Endometrium (tissue), 2 donors: ENCODE measurements around the gene MAB21L4.
"Not testable (repeated sequence)": the region's sequence is repeated elsewhere in the genome, so short reads cannot be mapped to it uniquely, and the experiment has no call there.

Source experiments
- FAIRE-seq: peaks from 2 replicates; lab custom pipeline; 2012; peaks lifted over from hg19 to GRCh38; lab: Jason Lieb, UNC
- donor health status: control.
- donor health status: control.

The MAB21L4 gene

DNA sequence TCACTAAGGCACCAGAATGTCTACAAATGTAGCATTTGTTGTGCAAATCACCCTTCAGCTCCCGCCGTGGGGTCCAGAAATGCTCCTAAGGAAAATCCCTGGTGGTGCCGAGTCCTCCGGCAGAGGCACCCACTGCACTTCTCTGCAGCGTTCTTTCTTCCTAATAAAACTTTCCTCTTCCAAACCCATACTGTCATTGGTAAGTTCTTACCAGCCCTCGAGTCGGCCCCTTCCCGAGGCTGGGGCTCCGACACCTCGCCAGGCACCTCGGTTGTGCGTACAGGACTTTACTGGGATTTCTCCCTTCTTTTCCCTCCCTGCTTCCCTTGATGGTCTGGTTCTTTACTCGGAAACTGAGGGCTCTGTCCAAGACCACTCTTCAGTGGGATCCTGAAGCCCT is 37.6 kb downstream of the MAB21L4 start:
- no peak for FAIRE-seq

DNA sequence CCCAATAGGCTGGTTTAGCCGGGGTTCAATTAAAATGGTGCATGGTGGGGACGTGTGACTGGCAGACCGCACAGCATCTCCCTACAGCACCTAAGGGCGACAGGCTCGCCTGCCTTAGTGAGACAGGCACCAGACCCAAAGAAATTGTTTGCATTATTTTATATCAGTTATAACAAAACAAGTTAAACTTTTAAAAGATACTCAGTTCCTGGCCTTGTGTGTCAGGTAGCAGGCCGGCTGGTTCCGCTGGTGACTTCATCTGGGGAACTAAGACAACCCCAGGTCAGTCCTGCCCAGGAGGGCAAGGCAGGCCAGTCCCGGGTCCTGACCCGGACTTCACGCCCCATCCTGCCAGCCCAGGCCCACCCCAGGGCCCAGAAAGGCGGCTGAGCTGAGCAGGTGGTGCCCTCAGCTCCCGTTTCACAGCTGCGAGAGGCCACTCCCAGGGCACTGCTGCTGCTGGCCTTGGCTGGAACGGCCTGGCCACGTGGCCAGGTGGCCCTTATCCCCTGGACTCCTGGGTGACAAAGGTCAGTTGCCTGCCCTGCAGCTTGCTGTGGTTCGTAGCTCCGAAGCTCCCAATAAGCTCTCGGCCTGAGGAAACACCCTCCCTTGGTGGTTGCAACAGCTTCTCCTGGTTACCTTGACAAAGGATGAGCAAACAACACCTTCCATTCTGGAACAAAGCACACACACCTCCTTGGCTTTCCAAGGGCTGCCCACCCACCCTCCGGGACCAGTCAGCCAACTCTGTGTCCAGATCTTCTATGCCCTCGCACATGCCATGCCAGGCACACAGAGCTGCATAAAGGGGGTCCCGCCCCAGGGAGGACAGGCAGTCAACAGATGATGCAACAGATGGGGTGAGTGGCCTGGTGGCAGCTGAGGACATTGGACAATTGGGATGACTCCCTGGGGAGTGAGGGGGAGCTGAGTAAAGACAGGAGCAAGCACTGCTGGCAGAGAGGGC is 38.6 kb downstream of the MAB21L4 start:
- no peak for FAIRE-seq

DNA sequence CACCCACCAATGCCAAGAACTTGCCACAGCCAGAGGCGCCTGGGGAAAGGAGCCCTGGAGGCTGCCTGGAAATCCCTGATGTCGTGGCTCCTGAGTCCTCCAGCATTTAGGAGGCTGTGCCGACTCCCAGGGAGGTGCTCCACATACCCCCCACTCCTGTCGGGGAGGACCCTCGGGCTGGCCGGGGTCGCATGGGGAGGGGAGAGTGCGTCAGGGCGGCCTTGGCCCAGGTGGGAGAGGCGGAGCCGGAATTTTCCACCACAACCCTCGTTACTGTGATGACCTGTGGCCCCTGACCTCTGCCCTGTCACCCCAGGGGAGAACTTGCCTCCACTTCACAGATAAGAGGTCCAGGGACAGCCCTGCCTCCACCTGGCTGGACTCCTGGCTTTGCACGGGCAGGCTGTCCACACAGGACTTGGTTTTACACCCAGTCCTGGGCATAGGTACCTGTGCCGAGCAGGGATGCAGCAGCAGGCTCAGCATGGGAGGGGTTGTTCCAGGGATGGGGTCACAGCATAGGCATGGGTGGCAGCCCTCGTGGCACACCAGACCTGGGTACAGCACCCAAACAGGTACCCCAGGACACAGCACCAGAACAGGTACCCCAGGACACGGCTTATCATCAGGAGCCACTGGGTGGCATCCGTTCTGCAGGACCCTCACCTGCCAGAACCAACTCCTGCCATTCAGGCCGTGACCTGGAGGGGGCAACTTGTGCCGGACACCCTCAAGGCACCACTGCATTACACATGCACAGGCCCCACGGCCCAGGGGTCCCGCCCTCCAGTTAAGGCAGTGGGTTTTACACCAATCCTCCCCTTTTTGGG is 39.6 kb downstream of the MAB21L4 start:
- no peak for FAIRE-seq

DNA sequence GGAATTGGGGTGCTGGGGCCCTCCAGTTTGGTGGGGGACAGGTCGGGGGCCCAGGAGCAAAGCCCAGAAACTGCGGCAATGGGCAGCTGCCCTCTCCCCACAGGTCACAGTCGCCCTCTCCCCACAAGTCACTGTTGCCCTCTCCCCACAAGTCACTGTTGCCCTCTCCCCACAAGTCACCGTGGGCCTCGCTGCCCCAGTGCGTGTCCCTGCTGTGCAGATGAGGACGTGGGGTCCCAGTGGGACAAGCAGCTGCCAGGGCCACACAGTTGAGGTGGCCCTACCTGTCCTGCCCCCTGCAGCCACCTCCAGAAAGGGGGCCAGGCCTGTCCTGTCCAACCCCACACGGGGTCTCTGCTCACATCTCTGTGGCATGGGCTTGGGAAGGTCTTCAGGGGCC is 40.3 kb downstream of the MAB21L4 start:
- no peak for FAIRE-seq

DNA sequence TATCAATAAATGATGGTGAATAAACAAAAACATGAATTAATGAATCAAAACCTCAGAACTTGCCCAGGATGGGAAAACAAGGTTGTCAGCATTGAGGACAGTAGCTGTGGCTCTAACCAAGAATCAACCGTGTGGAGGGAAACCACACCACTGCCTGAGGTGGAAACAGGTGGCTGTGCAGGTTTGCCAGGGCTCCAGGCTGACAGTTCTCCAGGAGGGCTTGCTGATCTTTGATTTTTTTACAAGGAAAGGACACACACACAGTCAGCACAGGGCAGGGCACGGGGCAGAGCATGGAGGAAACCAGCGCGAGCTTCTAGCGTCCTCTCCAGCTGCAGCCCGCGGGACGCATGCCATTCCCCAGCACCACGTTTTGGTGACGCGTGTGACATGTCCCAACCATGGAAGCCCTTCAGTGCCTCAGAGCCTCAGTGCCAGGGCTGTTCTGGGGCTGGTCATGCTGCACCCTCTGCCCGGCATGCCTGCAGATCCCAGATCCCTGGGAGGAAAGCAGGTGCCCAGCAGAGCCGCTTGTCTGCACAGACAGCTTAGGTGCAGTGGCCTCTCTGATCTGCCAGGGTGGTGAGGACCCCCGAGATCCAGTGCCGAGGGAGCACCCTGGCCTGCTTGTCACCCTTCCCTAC is 43.2 kb downstream of the MAB21L4 start:
- no peak for FAIRE-seq

DNA sequence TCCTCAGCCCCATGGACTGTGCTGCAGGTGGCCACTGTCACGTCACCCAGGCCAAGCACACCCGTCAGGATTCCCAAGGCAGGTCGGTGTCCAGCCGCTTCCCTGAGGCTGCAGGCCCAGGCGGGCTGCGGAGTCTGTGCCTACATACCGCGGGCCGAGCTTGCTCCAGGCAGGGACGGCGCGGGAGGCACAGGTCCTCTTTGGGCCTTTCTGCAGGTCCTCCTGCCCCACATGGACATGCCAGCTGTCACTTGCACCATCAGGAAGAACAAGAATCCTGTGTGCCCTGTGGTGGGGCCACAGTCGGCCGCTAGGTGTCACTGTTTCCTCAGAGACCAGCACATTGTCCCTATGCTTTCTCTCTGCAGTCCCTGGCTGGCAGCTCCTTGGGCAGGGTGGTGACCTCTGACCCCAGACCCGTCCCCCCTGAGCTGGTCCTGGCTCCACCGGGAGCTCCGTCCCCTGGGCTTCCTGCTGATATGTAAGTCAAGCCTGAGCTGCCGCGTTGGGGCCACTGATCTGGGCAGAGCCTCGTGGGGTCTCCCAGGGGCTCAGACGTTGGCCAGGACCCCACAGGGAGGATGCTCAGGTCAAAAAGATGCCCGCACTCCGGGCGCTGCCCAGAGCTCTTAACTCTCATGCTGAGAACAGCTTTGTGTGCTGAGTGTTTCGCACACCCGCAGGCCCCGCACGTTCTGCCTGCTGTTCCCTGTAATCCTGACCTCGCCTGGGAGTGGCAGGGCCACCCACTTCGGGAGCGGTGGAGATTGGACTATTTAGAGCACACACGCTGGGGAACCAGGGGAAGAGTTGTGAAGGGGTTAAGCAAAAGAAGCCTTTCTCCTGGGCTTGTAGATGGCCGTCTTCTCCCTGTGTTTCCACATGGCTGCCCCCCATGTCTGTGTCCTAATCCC is 44.6 kb downstream of the MAB21L4 start:
- no peak for FAIRE-seq

DNA sequence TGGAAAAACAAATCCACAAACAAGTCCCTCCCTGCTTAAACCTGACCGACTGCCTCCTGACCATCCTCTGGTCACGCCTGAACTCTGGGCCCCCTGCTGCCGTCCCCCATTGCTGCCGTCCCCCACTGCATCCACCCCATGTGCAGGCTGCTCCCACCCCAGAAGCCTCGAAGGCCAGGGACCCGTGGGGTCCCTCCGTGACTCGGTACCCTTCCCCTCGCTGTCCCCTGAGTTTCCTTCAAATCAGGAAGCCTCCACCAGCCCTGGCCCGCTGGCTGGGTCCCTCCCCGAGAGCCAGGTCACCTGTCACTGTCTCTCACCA is 45.2 kb downstream of the MAB21L4 start:
- FAIRE-seq: no peak

DNA sequence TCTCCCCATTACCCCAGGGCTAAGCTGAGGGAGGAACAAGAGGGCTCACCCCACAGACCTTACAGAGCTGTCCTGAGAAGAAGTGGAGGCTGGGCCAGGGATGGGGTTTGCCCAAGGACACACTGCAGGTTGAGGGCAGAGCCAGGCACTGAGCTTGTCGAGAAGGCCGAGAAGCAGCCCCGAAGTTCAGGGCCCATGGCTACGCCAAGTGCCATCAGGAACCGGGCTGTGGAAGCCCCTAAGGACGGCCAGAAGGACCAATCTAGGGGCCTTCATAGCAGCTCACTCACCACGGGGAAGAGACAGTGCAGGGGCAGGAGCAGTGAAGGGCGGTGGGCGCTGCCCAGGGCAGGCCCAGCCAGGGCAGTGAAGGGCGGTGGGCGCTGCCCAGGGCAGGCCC is 45.9 kb downstream of the MAB21L4 start:
- FAIRE-seq: no peak

DNA sequence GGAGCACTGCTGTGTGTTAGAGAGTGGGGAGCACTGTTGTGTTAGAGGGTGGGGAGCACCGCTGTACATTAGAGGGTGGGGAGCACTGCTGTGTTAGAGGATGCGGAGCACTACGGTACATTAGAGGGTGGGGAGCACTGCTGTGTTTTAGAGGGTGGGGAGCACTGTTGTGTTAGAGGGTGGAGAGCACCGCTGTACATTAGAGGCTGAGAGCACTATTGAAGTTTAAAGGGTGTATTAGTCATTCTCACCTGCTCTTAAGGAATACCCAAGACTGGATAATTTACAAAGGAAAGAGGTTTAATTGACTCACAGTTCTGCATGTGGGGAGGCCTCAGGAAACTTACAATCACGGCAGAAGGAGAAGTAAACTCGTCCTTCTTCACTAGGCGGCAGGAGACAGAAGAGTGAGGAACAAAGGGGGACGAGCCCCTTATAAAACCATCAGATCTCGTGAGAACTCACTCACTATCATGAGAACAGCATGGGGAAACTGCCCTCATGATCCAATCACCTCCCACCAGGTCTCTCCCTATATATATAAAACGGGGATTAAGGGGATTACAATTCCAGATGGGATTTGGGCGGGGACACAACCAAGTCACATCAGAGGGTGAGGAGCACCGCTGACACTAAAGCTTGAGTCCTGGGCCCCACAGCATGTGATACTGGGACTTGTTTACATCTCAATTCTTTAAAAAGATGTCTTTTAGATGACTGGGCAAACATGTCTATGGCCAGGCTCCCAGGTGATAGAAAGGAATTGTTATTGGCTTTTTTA is 46.9 kb downstream of the MAB21L4 start:
- FAIRE-seq: no peak

DNA sequence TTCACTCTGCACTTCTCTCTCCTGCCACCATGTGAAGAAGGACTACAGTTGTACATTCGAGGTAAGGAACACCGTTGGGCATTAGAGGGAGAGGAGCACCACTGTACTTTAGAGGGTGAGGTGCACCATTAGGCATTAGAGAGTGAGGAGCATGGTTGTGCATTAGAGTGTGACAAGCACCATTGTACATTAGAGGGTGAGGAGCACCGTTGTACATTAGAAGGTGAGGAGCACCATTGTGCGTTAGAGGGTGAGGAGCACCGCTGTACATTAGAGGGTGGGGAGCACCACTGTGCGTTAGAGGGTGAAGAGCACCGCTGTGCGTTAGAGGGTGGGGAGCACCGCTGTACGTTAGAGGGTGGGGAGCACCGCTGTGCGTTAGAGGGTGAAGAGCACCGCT is 48.1 kb downstream of the MAB21L4 start:
- no peak for FAIRE-seq

DNA sequence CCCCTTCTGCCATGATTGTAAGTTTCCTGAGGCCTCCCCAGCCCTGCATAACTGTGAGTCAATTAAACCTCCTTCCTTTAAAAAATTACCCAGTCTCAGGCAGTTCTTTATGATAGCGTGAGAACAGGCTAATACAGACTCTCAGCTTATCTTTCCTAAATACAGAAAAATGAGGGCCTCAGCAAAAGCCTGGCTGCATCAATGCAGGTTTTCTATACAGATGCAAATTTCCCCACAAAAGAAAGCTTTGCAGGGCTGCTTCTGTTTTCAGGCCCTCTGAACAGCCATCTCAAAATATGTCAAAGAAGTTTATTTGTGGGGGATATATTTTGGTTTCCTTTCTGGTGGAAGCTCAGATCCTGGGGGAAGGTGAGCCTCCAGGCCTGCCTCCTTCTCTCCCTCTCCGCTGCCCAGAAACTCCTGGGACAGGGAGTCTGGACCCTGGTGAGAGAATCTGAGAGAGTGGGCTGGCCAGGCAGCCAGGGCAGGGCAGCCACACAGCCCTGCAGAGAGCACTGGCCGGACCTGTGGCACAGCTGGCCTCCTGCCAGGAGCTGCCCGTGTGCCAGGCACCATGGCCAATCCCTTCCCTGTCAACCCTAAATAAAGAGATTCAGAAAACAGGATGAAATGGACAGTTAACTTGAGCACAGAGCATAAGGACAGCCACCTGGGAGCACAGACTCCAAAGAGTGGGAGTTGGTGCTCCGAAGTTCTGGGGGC is 48.9 kb downstream of the MAB21L4 start:
- FAIRE-seq: no peak

DNA sequence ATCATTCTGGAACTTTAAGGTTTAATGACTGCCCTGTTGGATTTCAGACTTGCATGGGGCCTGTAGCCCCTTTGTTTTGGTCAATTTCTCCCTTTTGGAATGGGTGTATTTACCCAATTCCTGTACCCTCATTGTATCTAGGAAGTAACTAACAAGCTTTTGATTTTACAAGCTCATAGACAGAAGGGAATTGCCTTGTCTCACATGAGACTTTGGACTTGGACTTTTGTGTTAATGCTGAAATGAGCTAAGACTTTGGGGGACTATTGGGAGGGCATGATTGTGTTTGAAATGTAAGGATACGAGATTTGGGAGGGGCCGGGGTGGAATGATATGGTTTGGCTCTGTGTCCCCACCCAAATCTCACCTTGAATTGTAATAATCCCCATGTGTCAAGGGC is 49.6 kb downstream of the MAB21L4 start:
- FAIRE-seq: not testable (repeated sequence)

DNA sequence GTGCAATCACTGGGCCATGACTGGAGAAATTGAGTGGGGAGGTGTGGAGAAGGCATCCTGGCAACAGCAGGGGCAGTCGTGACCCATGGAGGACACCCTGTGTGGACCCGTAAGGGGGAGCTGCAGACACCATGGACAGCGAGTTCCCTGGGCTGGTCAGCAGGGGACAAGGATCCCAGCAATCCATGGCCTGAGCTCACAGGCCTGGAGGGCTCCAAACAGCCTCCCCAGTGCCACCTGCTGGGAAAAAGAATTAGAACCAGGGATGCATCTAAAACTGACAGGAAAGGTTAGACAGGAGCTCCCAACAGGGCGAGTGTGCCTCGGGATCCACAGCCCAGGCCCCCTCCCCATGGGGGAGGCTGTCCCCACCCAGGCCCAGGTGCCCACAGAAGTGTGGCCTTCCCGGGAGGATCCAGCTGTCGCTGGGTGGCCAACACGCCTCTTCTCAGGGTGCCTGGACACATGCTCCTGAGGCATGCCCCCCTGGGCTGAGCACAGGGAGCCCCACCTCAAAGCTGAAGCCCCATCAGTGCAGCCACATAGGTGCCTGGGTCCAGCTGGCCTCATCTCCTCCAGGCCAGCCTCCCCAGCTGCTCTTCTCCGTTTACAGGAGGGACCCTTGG is 55.4 kb downstream of the MAB21L4 start:
- no peak for FAIRE-seq

DNA sequence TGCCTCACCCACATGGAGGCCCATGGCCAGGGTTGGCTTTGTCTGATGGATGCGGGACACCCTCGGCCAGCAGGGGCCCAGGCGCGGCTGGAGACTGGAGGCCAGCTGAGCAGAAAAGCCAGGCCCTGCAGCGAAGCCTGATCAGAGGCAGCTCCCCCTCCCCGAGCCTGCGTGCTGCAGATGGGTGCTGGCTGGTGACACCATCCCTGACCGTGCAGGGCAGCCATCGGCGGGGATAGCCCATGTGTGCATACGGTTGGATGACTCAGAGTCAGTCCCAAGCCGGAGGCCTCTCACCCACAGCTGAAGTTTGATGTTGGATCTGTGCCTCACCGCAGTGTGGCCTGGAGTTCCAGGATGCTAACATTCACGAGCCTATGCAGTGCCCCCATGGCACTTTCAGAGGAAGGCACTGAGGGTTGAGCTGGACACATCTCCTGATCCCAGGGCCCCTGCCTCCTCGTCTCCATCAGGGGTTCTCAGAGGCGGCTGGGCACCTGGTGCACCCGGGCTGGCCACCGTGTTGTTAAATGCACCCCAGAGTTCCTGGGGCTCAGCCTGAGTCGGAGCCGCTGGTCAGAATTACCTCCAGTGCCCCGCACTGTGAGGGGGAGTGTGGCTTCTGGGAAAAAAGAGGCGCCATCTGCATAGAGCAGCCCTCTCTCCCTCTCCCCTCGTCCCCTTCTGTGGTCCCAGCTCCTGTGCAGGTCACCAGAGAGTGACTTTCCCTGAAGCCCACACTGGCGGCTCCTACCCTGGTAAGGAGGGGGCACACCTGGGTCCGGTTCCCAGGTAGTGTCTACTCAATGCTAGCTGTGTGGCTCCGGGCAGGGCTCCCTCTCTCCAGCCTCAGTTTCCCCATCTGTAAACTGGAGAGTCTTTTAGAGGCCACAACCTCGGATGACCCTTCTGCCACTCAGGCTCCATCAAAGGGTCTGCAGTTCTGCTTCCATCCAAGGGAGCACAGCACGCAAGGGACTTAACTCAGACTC is 56.5 kb downstream of the MAB21L4 start:
- no peak for FAIRE-seq

DNA sequence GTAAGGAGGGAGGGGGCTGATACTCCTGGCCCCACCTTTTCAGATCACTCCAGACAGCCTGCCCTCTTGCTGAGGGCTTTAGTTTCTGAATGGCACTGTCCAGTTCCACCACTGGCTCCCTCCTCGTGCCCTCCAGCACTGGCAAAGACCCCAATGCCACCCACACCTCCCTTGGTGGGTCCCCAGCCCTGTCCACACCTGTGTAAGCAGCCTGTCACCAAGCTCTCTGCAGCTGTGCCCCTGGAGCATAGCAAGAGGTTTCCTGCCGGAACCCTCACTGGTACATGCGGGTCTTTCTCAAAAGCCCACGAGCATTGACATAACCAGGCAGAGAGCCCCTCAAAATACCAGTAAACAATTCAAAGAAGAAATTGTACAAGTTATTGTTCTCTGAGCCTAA is 58.3 kb downstream of the MAB21L4 start:
- FAIRE-seq: no peak

DNA sequence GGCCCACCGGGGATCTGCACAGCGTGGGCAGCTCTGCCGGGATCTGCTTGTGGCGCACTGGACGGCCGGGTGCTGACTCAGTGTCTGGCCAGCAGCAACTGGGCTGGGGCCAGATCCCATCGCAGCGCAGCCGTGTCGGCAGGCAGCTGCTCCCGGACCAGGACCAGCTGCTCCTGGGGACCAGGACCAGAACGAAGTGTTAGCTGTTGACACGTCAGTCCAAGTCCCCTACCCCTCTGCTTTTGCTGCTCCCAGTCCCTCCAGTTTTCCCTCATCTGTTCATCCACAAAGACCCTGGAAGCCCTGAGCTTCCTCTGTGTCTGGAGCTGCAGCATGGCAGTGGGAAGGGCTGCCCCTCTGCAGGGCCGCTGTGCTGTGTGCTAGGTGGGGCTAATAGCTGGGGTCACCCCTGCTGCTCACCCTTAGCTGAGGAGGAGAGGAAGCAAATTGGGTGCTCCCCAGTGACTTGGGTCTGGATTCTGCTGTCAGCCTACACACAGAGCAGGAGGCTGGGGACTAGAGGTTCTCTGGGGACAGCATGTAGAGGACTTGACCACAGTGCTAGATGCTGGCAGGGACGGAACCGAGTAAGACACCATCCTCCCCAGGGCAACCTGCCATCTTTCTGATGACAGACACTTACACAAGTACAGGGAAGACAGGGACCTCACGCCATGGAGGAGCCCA is 59.0 kb downstream of the MAB21L4 start:
- FAIRE-seq: no peak
